ENCODE results near the gene HTR1E. TPM values are rescaled to one million over a fixed set of nuclear protein-coding genes. Genes with fewer than 3 reads are reported as not detected.

Gene HTR1E, protein sequence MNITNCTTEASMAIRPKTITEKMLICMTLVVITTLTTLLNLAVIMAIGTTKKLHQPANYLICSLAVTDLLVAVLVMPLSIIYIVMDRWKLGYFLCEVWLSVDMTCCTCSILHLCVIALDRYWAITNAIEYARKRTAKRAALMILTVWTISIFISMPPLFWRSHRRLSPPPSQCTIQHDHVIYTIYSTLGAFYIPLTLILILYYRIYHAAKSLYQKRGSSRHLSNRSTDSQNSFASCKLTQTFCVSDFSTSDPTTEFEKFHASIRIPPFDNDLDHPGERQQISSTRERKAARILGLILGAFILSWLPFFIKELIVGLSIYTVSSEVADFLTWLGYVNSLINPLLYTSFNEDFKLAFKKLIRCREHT
- 3.7 TPM for total RNA-seq

DNA sequence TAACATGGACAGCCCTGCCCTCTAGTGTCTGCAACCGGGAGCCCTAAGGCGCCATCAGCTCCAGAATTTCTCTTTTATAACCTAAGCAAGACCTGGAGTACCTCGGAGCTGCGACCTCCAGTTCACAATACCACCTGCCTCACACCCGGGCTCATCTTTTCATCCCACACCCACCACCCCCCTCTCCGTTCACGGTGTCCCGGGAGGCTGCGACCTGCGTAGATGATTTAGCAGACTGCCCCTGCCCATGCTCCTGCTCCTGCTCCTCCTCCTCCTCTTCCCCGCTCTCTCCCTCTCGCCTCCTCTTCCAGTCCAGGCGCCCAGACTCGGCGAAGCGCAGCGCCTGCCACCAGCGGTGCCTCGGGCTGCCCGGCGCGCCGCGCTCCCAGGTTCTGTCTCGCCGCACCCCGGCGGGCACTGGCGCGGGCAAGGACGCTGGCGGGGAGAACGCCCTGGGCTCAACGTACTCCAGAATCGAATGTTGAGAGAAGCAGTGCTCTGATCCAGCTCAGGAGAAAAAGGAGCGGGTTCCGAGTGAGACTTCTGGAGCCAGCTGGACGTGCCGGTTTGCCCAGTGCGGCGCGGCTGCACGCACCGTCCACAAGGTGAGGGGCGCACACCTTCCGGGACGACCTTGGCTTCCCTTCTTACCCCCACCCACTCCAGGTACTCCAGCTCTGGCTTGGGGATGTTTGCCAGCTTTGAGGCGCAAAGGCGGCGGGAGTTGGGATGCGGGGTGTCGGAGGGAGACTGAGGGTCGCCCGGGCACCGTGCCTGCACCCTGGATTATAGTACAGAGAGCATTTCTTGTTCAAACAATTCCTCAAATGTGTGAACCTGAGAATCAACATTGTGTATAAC lies at the start of gene HTR1E:
HTR1E (plus strand) TSS at position 310 of the 861 bp plus-strand sequence. CDS start 77,807 bp downstream, outside the sequence.

Small RNA genes within 50 kb of the gene (small RNA-seq; reads per million reads assigned to genes)
- gene AL157777.2 = not detected
- not detected for gene MTHFD2P2

Other genes starting within 250 kb of the HTR1E start
- gene CGA, start 157.6 kb downstream of the HTR1E start, total RNA-seq = not detected
- gene ZNF292, start 218.0 kb downstream of the HTR1E start, total RNA-seq = 111 TPM

Data from diencephalon (tissue), 1 donor.